SK-N-SH treated with all-trans-retinoic acid at 6 μM for 48 hours (cell line): ENCODE measurements around the gene TRPM2.

Experiments used
- ARNTL ChIP-seq: fragments of 450-650 bp; formaldehyde crosslinking; IDR thresholded peaks from 2 replicates; pipeline ENCODE4 v1.5.0; 2020; ENCODE audit warnings: low read depth, mild to moderate bottlenecking, moderate library complexity, borderline replicate concordance
- ESRRG ChIP-seq: fragments of 250-450 bp; sonication (Bioruptor Pico); IDR thresholded peaks from 2 replicates; pipeline ENCODE4 v1.6.1; 2021; ENCODE audit warnings: mild to moderate bottlenecking
- ISL1 ChIP-seq: fragments of 250-450 bp; sonication (Bioruptor Pico); IDR thresholded peaks from 2 replicates; pipeline ENCODE4 v2.1.2; 2022; ENCODE audit warnings: mild to moderate bottlenecking, moderate library complexity
- OSR1 ChIP-seq: fragments of 250-450 bp; sonication (Bioruptor Pico); IDR thresholded peaks from 2 replicates; pipeline ENCODE4 v1.8.0; 2022; ENCODE audit warnings: moderate library complexity, mild to moderate bottlenecking, inconsistent platforms
- PATZ1 ChIP-seq: fragments of 250-450 bp; sonication (Bioruptor Pico); IDR thresholded peaks from 2 replicates; pipeline ENCODE4 v1.8.0; 2020; ENCODE audit warnings: mild to moderate bottlenecking, moderate library complexity, borderline replicate concordance
- PPARA ChIP-seq: fragments of 250-450 bp; sonication (Bioruptor Pico); IDR thresholded peaks from 2 replicates; pipeline ENCODE4 v1.5.0; 2020; ENCODE audit warnings: mild to moderate bottlenecking, borderline replicate concordance
- RARB ChIP-seq: fragments of 250-450 bp; sonication (Bioruptor Pico); IDR thresholded peaks from 2 replicates; pipeline ENCODE4 v1.8.0; 2021; ENCODE audit warnings: mild to moderate bottlenecking, moderate library complexity
- ZFP3 ChIP-seq: fragments of 250-450 bp; sonication (Bioruptor Pico); IDR thresholded peaks from 2 replicates; pipeline ENCODE4 v1.5.0; 2020; ENCODE audit warnings: mild to moderate bottlenecking, moderate library complexity
- ZFP30 ChIP-seq: fragments of 450-650 bp; formaldehyde crosslinking; IDR thresholded peaks from 2 replicates; pipeline ENCODE4 v1.5.0; 2022; ENCODE audit warnings: mild to moderate bottlenecking, moderate library complexity
- TF ChIP-seq, protein P1 (sequence below): fragments of 250-450 bp; sonication (Bioruptor Pico); IDR thresholded peaks from 2 replicates; pipeline ENCODE4 v1.5.1; 2020; ENCODE audit warnings: low read depth, mild to moderate bottlenecking, moderate library complexity

- TF ChIP-seq RARB (CRISPR knock-in tag) (no peak), ZFP3 (no peak), ESRRG (CRISPR knock-in tag) (no peak), PATZ1 (CRISPR knock-in tag) (no peak), ZFP30 (CRISPR knock-in tag) (no peak), PPARA (CRISPR knock-in tag) (no peak), ISL1 (CRISPR knock-in tag) (no peak), OSR1 (CRISPR knock-in tag) (no peak), ARNTL (CRISPR knock-in tag) (no peak)
- TF ChIP-seq, protein P1, sequence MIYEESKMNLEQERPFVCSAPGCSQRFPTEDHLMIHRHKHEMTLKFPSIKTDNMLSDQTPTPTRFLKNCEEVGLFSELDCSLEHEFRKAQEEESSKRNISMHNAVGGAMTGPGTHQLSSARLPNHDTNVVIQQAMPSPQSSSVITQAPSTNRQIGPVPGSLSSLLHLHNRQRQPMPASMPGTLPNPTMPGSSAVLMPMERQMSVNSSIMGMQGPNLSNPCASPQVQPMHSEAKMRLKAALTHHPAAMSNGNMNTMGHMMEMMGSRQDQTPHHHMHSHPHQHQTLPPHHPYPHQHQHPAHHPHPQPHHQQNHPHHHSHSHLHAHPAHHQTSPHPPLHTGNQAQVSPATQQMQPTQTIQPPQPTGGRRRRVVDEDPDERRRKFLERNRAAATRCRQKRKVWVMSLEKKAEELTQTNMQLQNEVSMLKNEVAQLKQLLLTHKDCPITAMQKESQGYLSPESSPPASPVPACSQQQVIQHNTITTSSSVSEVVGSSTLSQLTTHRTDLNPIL (CRISPR knock-in tag) = no peak
These were observed 137.4 kb downstream of the TRPM2 start for GRCh38 chr21:44490816-44491215.
